Cardiac muscle cell (in vitro differentiated cells and primary cell): ENCODE data around the gene KIAA1755. TPM values are rescaled to one million over a fixed set of nuclear protein-coding genes. Genes with fewer than 3 reads are reported as not detected.

Source experiments
- DNase-seq, 2 donors: peaks; one replicate each; pipeline versions ENCODE4 v3.0.0 to v3.0.0-alpha.2; 2010 to 2017; ENCODE audit warnings: low read depth in 1 of 2, low spot score in 1 of 2
- H3K27ac ChIP-seq: fragments of 200-600 bp; sonication (generic); 2 replicates; pipeline ENCODE4 v1.5.1; 2016
- H3K27me3 ChIP-seq: fragments of 200-600 bp; sonication (generic); 2 replicates; pipeline ENCODE4 v1.6.0; 2016; ENCODE audit warnings: control low read depth
- H3K36me3 ChIP-seq: fragments of 200-600 bp; sonication (generic); 2 replicates; pipeline ENCODE4 v1.5.1; 2016; ENCODE audit warnings: control low read depth
- H3K4me1 ChIP-seq: fragments of 200-600 bp; sonication (generic); 2 replicates; pipeline ENCODE4 v1.8.1; 2017; ENCODE audit warnings: low read depth, mild to moderate bottlenecking, mixed run types
- H3K4me3 ChIP-seq: fragments of 200-600 bp; sonication (generic); 2 replicates; pipeline ENCODE4 v1.5.1; 2016; ENCODE audit warnings: mild to moderate bottlenecking
- H3K9me3 ChIP-seq: fragments of 200-600 bp; sonication (generic); 2 replicates; pipeline ENCODE4 v1.5.1; 2017; ENCODE audit warnings: low read depth, mild to moderate bottlenecking, control low read depth
- polyA plus RNA-seq: library from polyadenylated mRNA; unstranded; fragments of >200 nt; fragmentation: Nextera tagmentation; extraction: Ambion mirVana; gene quantifications from 2 replicates; pipeline ENCODE4 v1.2.1, GENCODE V29; 2016
- total RNA-seq: library from RNA; depleted of rRNA; stranded (reverse); fragments of >200 nt; gene quantifications from 2 replicates; pipeline ENCODE4 v1.2.3, GENCODE V29; 2016
- TF ChIP-seq, protein P1 (sequence below): IDR thresholded peaks from 2 replicates; pipeline ENCODE4 v1.5.1; 2012; ENCODE audit warnings: low read depth, mild to moderate bottlenecking, low read length

The KIAA1755 gene
- total and polyA plus RNA-seq, 2 experiments from 2014 or later, result not detected

DNA sequence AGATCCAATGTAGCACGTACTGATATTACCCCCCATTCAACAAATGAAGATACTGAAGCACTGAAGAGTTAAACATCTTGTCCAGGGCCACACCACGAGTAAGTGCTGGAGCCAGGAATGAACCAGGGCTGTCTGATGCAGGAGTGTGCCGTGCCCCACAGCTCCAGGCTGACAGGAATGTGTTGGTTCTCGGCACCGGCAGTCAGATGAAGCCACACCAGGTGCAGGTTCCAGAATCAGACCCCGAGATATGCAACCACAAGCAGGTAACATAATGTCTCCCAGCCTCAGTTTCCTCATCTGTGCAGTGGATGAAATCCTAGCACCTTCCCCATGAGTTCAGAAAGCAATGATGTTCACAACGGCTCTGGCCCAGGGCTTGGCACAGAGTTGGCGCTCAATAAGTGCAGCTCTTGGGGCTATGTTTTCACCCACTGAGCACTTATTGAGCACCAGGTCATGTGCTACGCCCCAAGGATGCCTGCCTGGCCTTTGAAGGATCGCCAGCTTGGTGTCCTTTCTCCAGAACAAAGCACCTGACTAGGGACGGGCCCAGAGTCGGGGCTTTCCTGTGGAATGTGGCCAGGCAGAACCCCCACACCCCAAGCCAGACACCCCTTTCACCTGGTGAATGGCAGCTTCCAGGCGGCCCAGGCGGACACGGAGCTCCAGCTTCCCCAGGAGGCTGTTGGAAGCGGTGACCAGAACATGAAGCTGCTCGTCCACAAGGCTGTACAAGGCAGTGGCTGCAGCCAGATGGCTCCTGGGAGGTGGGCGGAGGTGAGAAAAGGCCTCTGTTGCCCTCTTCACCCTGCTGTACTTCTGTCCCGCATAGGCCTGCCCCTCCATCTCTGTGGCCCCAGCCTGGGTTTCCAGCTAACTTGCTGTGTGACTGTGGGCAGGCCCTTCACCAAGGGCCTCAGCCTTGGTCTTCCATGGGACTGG lies 41.3 kb downstream of the KIAA1755 start:
- Histone ChIP-seq H3K27ac (no peak overlapping the region), H3K9me3 (no peaks in the 10 kb centered on the region), H3K27me3 (no peaks in the 10 kb centered on the region), H3K4me1 (no peaks in the 10 kb centered on the region), H3K4me3 (no peak overlapping the region), H3K36me3 (no peaks in the 10 kb centered on the region)
- no peak for DNase-seq
- TF ChIP-seq, protein P1, sequence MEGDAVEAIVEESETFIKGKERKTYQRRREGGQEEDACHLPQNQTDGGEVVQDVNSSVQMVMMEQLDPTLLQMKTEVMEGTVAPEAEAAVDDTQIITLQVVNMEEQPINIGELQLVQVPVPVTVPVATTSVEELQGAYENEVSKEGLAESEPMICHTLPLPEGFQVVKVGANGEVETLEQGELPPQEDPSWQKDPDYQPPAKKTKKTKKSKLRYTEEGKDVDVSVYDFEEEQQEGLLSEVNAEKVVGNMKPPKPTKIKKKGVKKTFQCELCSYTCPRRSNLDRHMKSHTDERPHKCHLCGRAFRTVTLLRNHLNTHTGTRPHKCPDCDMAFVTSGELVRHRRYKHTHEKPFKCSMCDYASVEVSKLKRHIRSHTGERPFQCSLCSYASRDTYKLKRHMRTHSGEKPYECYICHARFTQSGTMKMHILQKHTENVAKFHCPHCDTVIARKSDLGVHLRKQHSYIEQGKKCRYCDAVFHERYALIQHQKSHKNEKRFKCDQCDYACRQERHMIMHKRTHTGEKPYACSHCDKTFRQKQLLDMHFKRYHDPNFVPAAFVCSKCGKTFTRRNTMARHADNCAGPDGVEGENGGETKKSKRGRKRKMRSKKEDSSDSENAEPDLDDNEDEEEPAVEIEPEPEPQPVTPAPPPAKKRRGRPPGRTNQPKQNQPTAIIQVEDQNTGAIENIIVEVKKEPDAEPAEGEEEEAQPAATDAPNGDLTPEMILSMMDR, result no peak

DNA sequence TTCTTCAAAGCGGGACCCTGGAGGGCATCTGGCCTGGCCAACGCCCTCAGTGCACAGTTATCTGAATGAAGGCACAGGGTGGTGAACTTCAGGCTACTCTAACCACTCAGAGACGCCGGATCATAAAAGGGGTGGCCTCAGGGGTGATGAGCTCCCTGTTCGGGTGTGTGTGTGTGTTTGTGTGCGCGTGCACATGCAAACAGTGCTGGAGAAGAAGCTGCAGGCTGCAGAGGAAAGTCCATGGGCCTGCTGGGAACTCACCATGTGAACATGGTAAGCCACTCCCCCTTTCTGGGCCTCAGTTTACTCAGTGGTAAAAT lies 42.0 kb downstream of the KIAA1755 start:
- H3K27me3 ChIP-seq, result no peaks in the 10 kb centered on the region
- TF ChIP-seq, protein P1, result no peak
- DNase-seq, result no peak
- H3K4me3 ChIP-seq, result no peak overlapping the region
- H3K27ac ChIP-seq, result no peak overlapping the region
- no peaks in the 10 kb centered on the region for H3K36me3 ChIP-seq
- H3K4me1 ChIP-seq, result no peaks in the 10 kb centered on the region
- no peaks in the 10 kb centered on the region for H3K9me3 ChIP-seq

- Histone ChIP-seq H3K27me3 (no peaks in the 10 kb centered on the region), H3K4me3 (no peak overlapping the region), H3K4me1 (no peaks in the 10 kb centered on the region), H3K36me3 (no peaks in the 10 kb centered on the region), H3K9me3 (no peaks in the 10 kb centered on the region), H3K27ac (no peak overlapping the region)
- TF ChIP-seq, protein P1, result no peak
- DNase-seq, result peak; percentile 24 to 92
Measured at GRCh38 chr20:38217791-38218565, 42.6 kb downstream of the KIAA1755 start.

GRCh38 chr20:38216746-38217595 lies 43.6 kb downstream of the KIAA1755 start:
- Histone ChIP-seq H3K4me3 (no peak overlapping the region), H3K27ac (no peak overlapping the region), H3K36me3 (no peaks in the 10 kb centered on the region), H3K9me3 (no peaks in the 10 kb centered on the region), H3K4me1 (no peaks in the 10 kb centered on the region), H3K27me3 (no peaks in the 10 kb centered on the region)
- TF ChIP-seq, protein P1, result no peak
- DNase-seq, result no peak

DNA sequence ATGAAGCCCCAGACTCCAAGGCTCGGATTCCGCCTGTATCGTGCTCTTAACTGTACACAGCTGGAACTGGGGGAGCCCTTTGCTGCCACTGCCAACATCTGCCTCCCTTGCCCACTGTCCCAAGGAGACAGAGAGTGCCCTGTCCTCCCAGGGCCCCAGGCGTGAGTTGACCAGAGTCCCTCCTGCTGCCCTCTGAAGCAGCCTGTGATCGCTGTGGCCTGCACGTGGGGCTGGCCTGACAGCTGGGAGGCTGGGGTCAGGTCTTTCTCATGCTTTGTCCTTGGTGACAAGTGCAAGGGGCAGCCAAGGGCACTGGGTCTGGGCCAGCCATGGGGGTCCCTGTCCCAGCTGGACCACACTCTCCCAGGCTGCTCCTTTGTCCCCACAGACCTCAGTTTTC lies 44.3 kb downstream of the KIAA1755 start:
- Histone ChIP-seq H3K9me3 (no peaks in the 10 kb centered on the region), H3K36me3 (no peaks in the 10 kb centered on the region), H3K27me3 (no peaks in the 10 kb centered on the region), H3K4me1 (no peaks in the 10 kb centered on the region), H3K27ac (no peak overlapping the region), H3K4me3 (no peak overlapping the region)
- DNase-seq, result no peak
- TF ChIP-seq, protein P1, result no peak
